Activated T-cell treated with anti-CD3 and anti-CD28 coated beads, Interleukin-2, amount 50 U/mL, for 24 hours (primary cell): Measurements from ENCODE around the gene TSTD2.

Experiments used
- DNase-seq: peaks from one replicate; pipeline ENCODE4 v3.0.0-alpha.2; 2020
- H3K27ac Mint-ChIP-seq: 2 replicates; pipeline ENCODE4 v1.8.0; 2020; ENCODE audit warnings: mild to moderate bottlenecking, mixed read lengths
- H3K27me3 Mint-ChIP-seq: 2 replicates; pipeline ENCODE4 v1.8.0; 2020; ENCODE audit warnings: mixed read lengths
- H3K36me3 Mint-ChIP-seq: 2 replicates; pipeline ENCODE4 v1.8.0; 2020; ENCODE audit warnings: low read depth, mixed read lengths
- H3K4me1 Mint-ChIP-seq: 2 replicates; pipeline ENCODE4 v1.8.0; 2020; ENCODE audit warnings: low read depth, mixed read lengths
- H3K4me3 Mint-ChIP-seq: 2 replicates; pipeline ENCODE4 v1.8.0; 2020; ENCODE audit warnings: mild to moderate bottlenecking, moderate library complexity, mixed read lengths
- H3K9me3 Mint-ChIP-seq: 2 replicates; pipeline ENCODE4 v1.8.0; 2020; ENCODE audit warnings: mixed read lengths

The TSTD2 gene

GRCh38 chr9:97556721-97557605, 76.2 kb downstream of the TSTD2 start:
- Mint-ChIP-seq H3K27ac (no peak overlapping the region), H3K36me3 (no peaks in the 10 kb centered on the region), H3K9me3 (no peaks in the 10 kb centered on the region), H3K4me3 (no peak overlapping the region), H3K27me3 (peaks cover 58% of the 10 kb centered on the region), H3K4me1 (peaks cover 10% of the 10 kb centered on the region)
- no peak for DNase-seq

GRCh38 chr9:97556036-97556720, 77.0 kb downstream of the TSTD2 start:
- Mint-ChIP-seq H3K27ac (no peak overlapping the region), H3K27me3 (peaks cover 62% of the 10 kb centered on the region), H3K4me3 (no peak overlapping the region), H3K4me1 (peaks cover 10% of the 10 kb centered on the region), H3K36me3 (no peaks in the 10 kb centered on the region), H3K9me3 (no peaks in the 10 kb centered on the region)
- DNase-seq, result no peak

- Mint-ChIP-seq H3K9me3 (no peaks in the 10 kb centered on the region), H3K36me3 (no peaks in the 10 kb centered on the region), H3K4me1 (peaks cover 10% of the 10 kb centered on the region), H3K27ac (no peak overlapping the region), H3K27me3 (peaks cover 59% of the 10 kb centered on the region), H3K4me3 (no peak overlapping the region)
- DNase-seq, result no peak
These were observed 78.0 kb downstream of the TSTD2 start for GRCh38 chr9:97555164-97555563.

GRCh38 chr9:97554566-97555075, 78.5 kb downstream of the TSTD2 start:
- H3K4me3 Mint-ChIP-seq, result no peak overlapping the region
- DNase-seq, result no peak
- H3K27me3 Mint-ChIP-seq, result peaks cover 54% of the 10 kb centered on the region
- no peak overlapping the region for H3K27ac Mint-ChIP-seq
- H3K9me3 Mint-ChIP-seq, result no peaks in the 10 kb centered on the region
- H3K4me1 Mint-ChIP-seq, result peaks cover 7% of the 10 kb centered on the region
- no peaks in the 10 kb centered on the region for H3K36me3 Mint-ChIP-seq

GRCh38 chr9:97553841-97554240, 79.3 kb downstream of the TSTD2 start:
- Mint-ChIP-seq H3K27ac (no peak overlapping the region), H3K4me1 (peaks cover 3% of the 10 kb centered on the region), H3K27me3 (peaks cover 50% of the 10 kb centered on the region), H3K36me3 (no peaks in the 10 kb centered on the region), H3K9me3 (no peaks in the 10 kb centered on the region), H3K4me3 (no peak overlapping the region)
- no peak for DNase-seq

- no peak for DNase-seq
- H3K9me3 Mint-ChIP-seq, result no peaks in the 10 kb centered on the region
- peaks cover 54% of the 10 kb centered on the region for H3K27me3 Mint-ChIP-seq
- no peak overlapping the region for H3K4me3 Mint-ChIP-seq
- H3K4me1 Mint-ChIP-seq, result no peaks in the 10 kb centered on the region
- no peaks in the 10 kb centered on the region for H3K36me3 Mint-ChIP-seq
- H3K27ac Mint-ChIP-seq, result no peak overlapping the region
These were observed 80.0 kb downstream of the TSTD2 start for GRCh38 chr9:97553141-97553540.

GRCh38 chr9:97551308-97551707, 81.9 kb downstream of the TSTD2 start:
- no peak for DNase-seq
- Mint-ChIP-seq H3K4me3 (no peak overlapping the region), H3K36me3 (no peaks in the 10 kb centered on the region), H3K9me3 (no peaks in the 10 kb centered on the region), H3K27me3 (peaks cover 41% of the 10 kb centered on the region), H3K27ac (no peak overlapping the region), H3K4me1 (no peaks in the 10 kb centered on the region)

GRCh38 chr9:97550386-97550785, 82.8 kb downstream of the TSTD2 start:
- H3K27ac Mint-ChIP-seq, result no peak overlapping the region
- no peaks in the 10 kb centered on the region for H3K9me3 Mint-ChIP-seq
- H3K4me3 Mint-ChIP-seq, result no peak overlapping the region
- no peaks in the 10 kb centered on the region for H3K4me1 Mint-ChIP-seq
- no peaks in the 10 kb centered on the region for H3K36me3 Mint-ChIP-seq
- H3K27me3 Mint-ChIP-seq, result peaks cover 32% of the 10 kb centered on the region
- DNase-seq, result no peak
